Hepatocyte (in vitro differentiated cells): ENCODE data around the gene ZFHX2. TPM values are rescaled to one million over a fixed set of nuclear protein-coding genes. Genes with fewer than 3 reads are reported as not detected.
"Not testable (repeated sequence)": the region's sequence is repeated elsewhere in the genome, so short reads cannot be mapped to it uniquely, and the experiment has no call there.

Source experiments
- DNase-seq: peaks from one replicate; pipeline ENCODE4 v3.0.0-alpha.2; 2016; ENCODE audit warnings: low spot score
- H2AFZ ChIP-seq: fragments of 200-600 bp; sonication (generic); 2 replicates; pipeline ENCODE4 v1.6.0; 2016; ENCODE audit warnings: antibody characterized with exemption, mild to moderate bottlenecking
- H3K27ac ChIP-seq: fragments of 200-600 bp; sonication (generic); 2 replicates; pipeline ENCODE4 v1.5.1; 2016; ENCODE audit warnings: mild to moderate bottlenecking
- H3K27me3 ChIP-seq: fragments of 200-600 bp; sonication (generic); 2 replicates; pipeline ENCODE4 v1.6.1; 2016
- H3K36me3 ChIP-seq: fragments of 200-600 bp; sonication (generic); replicated peaks from 2 replicates; pipeline ENCODE4 v1.5.1; 2016; ENCODE audit warnings: low read depth; ENCODE audit not compliant: insufficient read depth
- H3K4me1 ChIP-seq: fragments of 200-600 bp; sonication (generic); 2 replicates; pipeline ENCODE4 v1.5.1; 2016; ENCODE audit warnings: mild to moderate bottlenecking, moderate library complexity; ENCODE audit not compliant: insufficient read depth
- H3K4me2 ChIP-seq: fragments of 200-600 bp; sonication (generic); 2 replicates; pipeline ENCODE4 v1.6.0; 2016
- H3K4me3 ChIP-seq: fragments of 200-600 bp; sonication (generic); 2 replicates; pipeline ENCODE4 v1.5.1; 2016; ENCODE audit warnings: mild to moderate bottlenecking
- H3K79me2 ChIP-seq: fragments of 200-600 bp; sonication (generic); 2 replicates; pipeline ENCODE4 v1.6.0; 2017; ENCODE audit warnings: mild to moderate bottlenecking
- H3K9me2 ChIP-seq: fragments of 200-600 bp; sonication (generic); replicated peaks from 2 replicates; pipeline ENCODE4 v1.6.0; 2017; ENCODE audit warnings: mild to moderate bottlenecking; ENCODE audit not compliant: insufficient read depth
- H3K9me3 ChIP-seq: fragments of 200-600 bp; sonication (generic); 2 replicates; pipeline ENCODE4 v1.5.1; 2016; ENCODE audit warnings: low read depth, mild to moderate bottlenecking
- H4K20me1 ChIP-seq: fragments of 200-600 bp; sonication (generic); 2 replicates; pipeline ENCODE4 v1.6.0; 2016; ENCODE audit warnings: mild to moderate bottlenecking; ENCODE audit not compliant: insufficient read depth, poor library complexity, severe bottlenecking
- CTCF ChIP-seq: fragments of 200-600 bp; sonication (generic); IDR thresholded peaks from 2 replicates; pipeline ENCODE4 v1.5.1; 2016; ENCODE audit warnings: antibody characterized with exemption, mild to moderate bottlenecking; ENCODE audit not compliant: poor library complexity
- EZH2 ChIP-seq: fragments of 200-600 bp; sonication (generic); IDR thresholded peaks from 2 replicates; pipeline ENCODE4 v1.6.1; 2016; ENCODE audit warnings: antibody characterized with exemption, mild to moderate bottlenecking, borderline replicate concordance
- EZH2phosphoT487 ChIP-seq: fragments of 200-600 bp; sonication (generic); IDR thresholded peaks from one replicate; pipeline ENCODE4 v1.6.1; 2018; ENCODE audit warnings: antibody characterized with exemption, mild to moderate bottlenecking, low read depth, moderate library complexity; ENCODE audit not compliant: unreplicated experiment, severe bottlenecking
- WGBS: methylation state at CpG from one replicate; pipeline ENCODE4 v1.1.6; 2016; ENCODE audit warnings: low lambda C conversion rate; ENCODE audit errors: missing lambda C conversion rate; 5-methylcytosine and 5-hydroxymethylcytosine counted together
- polyA plus RNA-seq: library from polyadenylated mRNA; unstranded; fragments of >200 nt; fragmentation: Nextera tagmentation; extraction: Ambion mirVana; gene quantifications from 2 replicates; pipeline ENCODE4 v1.2.1, GENCODE V29; 2016
- total RNA-seq: library from RNA; depleted of rRNA; stranded (reverse); fragments of >200 nt; gene quantifications from 2 replicates; pipeline ENCODE4 v1.2.3, GENCODE V29; 2014

The ZFHX2 gene
- total RNA-seq (0.28 and 1.4 TPM in 2 replicates), polyA plus RNA-seq (1.5 and 2.2 TPM in 2 replicates)

GRCh38 chr14:23551266-23552028, at the start of gene ZFHX2:
TSS of gene ZFHX2 (minus strand) at chr14:23551765. CDS start at chr14:23535325, 16,440 bp downstream.
- no peaks in the 10 kb centered on the region for H3K9me3 ChIP-seq
- TF ChIP-seq EZH2phosphoT487: no peak
- TF ChIP-seq EZH2: no peak
- TF ChIP-seq CTCF: no peak

GRCh38 chr14:23600806-23601205, 49.2 kb upstream of the ZFHX2 start:
- no peaks in the 10 kb centered on the region for H4K20me1 ChIP-seq
- no peaks in the 10 kb centered on the region for H3K27me3 ChIP-seq
- no peak overlapping the region for H2AFZ ChIP-seq
- no peaks in the 10 kb centered on the region for H3K79me2 ChIP-seq
- DNase-seq: no peak
- no peaks in the 10 kb centered on the region for H3K4me1 ChIP-seq
- no peaks in the 10 kb centered on the region for H3K9me2 ChIP-seq
- WGBS: 100% methylated on average over 1 of the region's 1 CpG
- no peaks in the 10 kb centered on the region for H3K36me3 ChIP-seq
- H3K9me3 ChIP-seq: no peaks in the 10 kb centered on the region
- TF ChIP-seq EZH2 (no peak), CTCF (no peak), EZH2phosphoT487 (no peak)
- H3K4me2 ChIP-seq: no peak overlapping the region
- no peak overlapping the region for H3K4me3 ChIP-seq
- no peak overlapping the region for H3K27ac ChIP-seq

More at GRCh38 chr14:23551266-23552028, at the start of gene ZFHX2:
- Histone ChIP-seq H3K36me3 (no peaks in the 10 kb centered on the region), H3K79me2 (peaks cover 5% of the 10 kb centered on the region), H3K4me2 (peak within 1 kb of the TSS; percentile 98), H4K20me1 (no peaks in the 10 kb centered on the region), H3K4me1 (peaks cover 14% of the 10 kb centered on the region), H2AFZ (peak within 1 kb of the TSS; percentile 99), H3K4me3 (peak within 1 kb of the TSS; percentile 97), H3K27ac (peak within 1 kb of the TSS; percentile 71), H3K27me3 (no peaks in the 10 kb centered on the region), H3K9me2 (no peaks in the 10 kb centered on the region)
- DNase-seq: peak; percentile 86
- under 1% methylated on average over 29 of the region's 49 CpGs for WGBS

GRCh38 chr14:23600322-23600707, 48.8 kb upstream of the ZFHX2 start:
- Histone ChIP-seq H3K79me2 (no peaks in the 10 kb centered on the region), H3K4me3 (no peak overlapping the region), H3K4me1 (no peaks in the 10 kb centered on the region), H4K20me1 (no peaks in the 10 kb centered on the region), H3K4me2 (no peak overlapping the region), H3K27ac (no peak overlapping the region), H3K9me2 (no peaks in the 10 kb centered on the region), H3K9me3 (no peaks in the 10 kb centered on the region), H3K36me3 (no peaks in the 10 kb centered on the region), H3K27me3 (no peaks in the 10 kb centered on the region), H2AFZ (no peak overlapping the region)
- 65% methylated on average over 2 of the region's 2 CpGs for WGBS
- no peak for DNase-seq
- TF ChIP-seq EZH2phosphoT487 (no peak), EZH2 (no peak), CTCF (no peak)

- H3K36me3 ChIP-seq, H2AFZ ChIP-seq, H3K27me3 ChIP-seq, H3K79me2 ChIP-seq, H3K4me3 ChIP-seq, H3K9me2 ChIP-seq, H3K4me1 ChIP-seq, H3K27ac ChIP-seq, H3K4me2 ChIP-seq, H3K9me3 ChIP-seq, H4K20me1 ChIP-seq, DNase-seq: not testable (repeated sequence)
- WGBS: 83% methylated on average over 2 of the region's 3 CpGs
Measured at GRCh38 chr14:23594191-23594590, 42.6 kb upstream of the ZFHX2 start.
